ENCODE results near the gene KCP. TPM values are rescaled to one million over a fixed set of nuclear protein-coding genes. Genes with fewer than 3 reads are reported as not detected.

Gene KCP
- total and polyA plus RNA-seq, 3 experiments from 2014 or later, result 0.84 to 1.1 TPM; not detected in 1

DNA sequence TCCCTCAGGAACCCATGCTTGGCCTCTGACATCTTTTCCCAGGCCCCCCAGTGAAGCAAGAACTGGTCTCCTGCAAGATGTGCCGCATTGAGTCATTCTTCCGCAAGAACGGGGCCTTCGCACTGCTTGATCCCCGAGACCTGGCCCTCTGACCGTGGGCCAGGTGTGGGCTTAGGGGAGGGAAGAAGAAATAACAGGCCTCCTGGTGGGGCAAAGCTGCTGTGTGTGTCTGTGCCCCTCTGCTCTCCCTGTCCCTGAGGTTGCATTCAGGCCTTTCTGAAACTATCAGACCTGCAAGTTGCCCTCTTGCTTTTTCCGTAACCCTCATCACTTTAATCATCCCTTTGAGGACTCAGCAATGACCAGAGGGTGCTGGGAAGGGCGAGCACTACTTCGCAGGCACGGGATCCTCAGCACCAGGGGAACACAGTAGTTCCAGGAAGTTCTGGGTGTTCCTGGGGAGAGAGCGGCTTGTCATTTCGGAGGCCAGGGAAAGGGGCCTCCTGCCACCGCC is 41.8 kb downstream of the KCP start:
- Histone ChIP-seq H3K27ac (ENCODE audit: low read depth, low read length) (no peak overlapping the region), H3K27me3 (ENCODE audit: insufficient read depth, low read length, poor library complexity, severe bottlenecking) (no peaks in the 10 kb centered on the region), H3K9me3 (ENCODE audit: low read length) (no peaks in the 10 kb centered on the region), H3K36me3 (ENCODE audit: insufficient read depth, low read length) (peaks cover 11% of the 10 kb centered on the region), H3K4me1 (ENCODE audit: insufficient read depth, low read length) (peaks cover 12% of the 10 kb centered on the region), H3K4me3 (ENCODE audit: low read length) (no peak overlapping the region)
- peaks cover 3 to 18% (median 3%) of the 10 kb centered on the region in 3 donors for H3K36me3 Mint-ChIP-seq
- peaks cover 20 to 40% (median 32%) of the 10 kb centered on the region in 3 donors for H3K4me1 Mint-ChIP-seq
- no peak overlapping the region for H3K27ac Mint-ChIP-seq
- H3K4me3 Mint-ChIP-seq, result peak overlapping the region; percentile 54 to 89 (median 70)
- no peaks in the 10 kb centered on the region for H3K9me3 Mint-ChIP-seq
- POLR2A ChIA-PET, result no interaction called here
- no peak for DNase-seq
- H3K27me3 Mint-ChIP-seq, result no peaks in the 10 kb centered on the region
- CTCF ChIA-PET, result interaction anchor here (2.3 kb wide), 1 partner anchor 15 kb away, joined by 12 read pairs; no protein-coding TSS in a partner anchor

DNA sequence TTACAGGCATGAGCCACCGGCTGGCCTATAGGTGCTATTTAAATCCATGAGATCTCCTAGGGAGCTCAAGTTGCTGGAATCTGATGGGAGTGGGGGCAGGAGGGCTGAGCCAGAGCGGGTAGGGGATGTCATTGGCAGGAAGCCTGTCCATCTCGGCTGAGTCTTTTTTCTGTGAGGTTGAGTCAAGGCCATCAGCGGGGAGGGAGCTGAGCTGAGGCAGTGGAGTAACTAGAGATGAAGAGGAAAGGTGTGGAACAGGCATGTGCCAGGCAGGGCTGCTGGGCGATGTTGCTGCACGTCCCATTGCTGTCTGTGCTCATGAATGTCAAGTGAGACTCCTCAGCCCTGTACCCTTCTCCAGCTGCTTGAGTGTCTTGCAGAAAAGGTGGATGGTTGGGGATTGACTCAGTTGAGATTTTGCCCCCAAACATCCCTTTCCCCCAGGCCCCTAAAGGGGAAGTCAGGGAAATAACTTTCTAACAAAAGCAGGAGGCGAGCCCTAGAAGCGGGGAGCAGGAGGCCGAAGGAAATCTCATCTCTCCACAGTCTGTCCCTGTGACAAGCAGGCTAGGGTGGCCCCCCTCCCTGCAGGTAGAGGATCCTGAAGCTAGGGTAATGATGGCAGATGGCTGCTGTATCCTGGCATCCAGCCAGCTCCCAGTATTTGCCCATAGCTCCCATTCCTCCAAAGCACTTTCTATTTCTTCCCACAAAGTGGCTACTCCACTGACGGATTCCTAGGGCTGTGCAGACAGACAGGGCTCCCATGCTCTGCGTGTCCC is 42.5 kb downstream of the KCP start:
- no peaks in the 10 kb centered on the region for H3K9me3 ChIP-seq (ENCODE audit: low read length)
- CTCF ChIA-PET, result interaction anchor here (0.9 to 2.3 kb wide), 6 partner anchors 12 to 25 kb away, joined by 3 to 12 read pairs (median 3); no protein-coding TSS in a partner anchor
- no peaks in the 10 kb centered on the region for H3K27me3 Mint-ChIP-seq
- H3K4me1 Mint-ChIP-seq, result peaks cover 23 to 46% (median 35%) of the 10 kb centered on the region in 3 donors
- H3K4me3 ChIP-seq (ENCODE audit: low read length), result no peak overlapping the region
- no peak overlapping the region for H3K27ac ChIP-seq (ENCODE audit: low read depth, low read length)
- POLR2A ChIA-PET, result no interaction called here
- peaks cover 3 to 19% (median 3%) of the 10 kb centered on the region in 3 donors for H3K36me3 Mint-ChIP-seq
- peak overlapping the region; percentile 61 to 89 (median 70) for H3K4me3 Mint-ChIP-seq
- peaks cover 11% of the 10 kb centered on the region for H3K36me3 ChIP-seq (ENCODE audit: insufficient read depth, low read length)
- DNase-seq, result no peak
- H3K9me3 Mint-ChIP-seq, result no peaks in the 10 kb centered on the region
- no peaks in the 10 kb centered on the region for H3K27me3 ChIP-seq (ENCODE audit: insufficient read depth, low read length, poor library complexity, severe bottlenecking)
- peaks cover 18% of the 10 kb centered on the region for H3K4me1 ChIP-seq (ENCODE audit: insufficient read depth, low read length)
- no peak overlapping the region for H3K27ac Mint-ChIP-seq

- no peaks in the 10 kb centered on the region for H3K9me3 ChIP-seq (ENCODE audit: low read length)
- H3K4me3 ChIP-seq (ENCODE audit: low read length), result no peak overlapping the region
- POLR2A ChIA-PET, result no interaction called here
- peaks cover 18% of the 10 kb centered on the region for H3K4me1 ChIP-seq (ENCODE audit: insufficient read depth, low read length)
- Mint-ChIP-seq H3K36me3 (peaks cover 3 to 24% (median 3%) of the 10 kb centered on the region in 3 donors), H3K9me3 (no peaks in the 10 kb centered on the region), H3K4me1 (peaks cover 29 to 52% (median 42%) of the 10 kb centered on the region in 3 donors), H3K27ac (peak overlapping the region in 2 of 8 donors; percentile 7 to 35), H3K4me3 (peak overlapping the region in 5 of 7 donors; percentile 2 to 82 (median 25)), H3K27me3 (peaks cover 0 to 5% of the 10 kb centered on the region in 2 donors)
- H3K36me3 ChIP-seq (ENCODE audit: insufficient read depth, low read length), result peaks cover 11% of the 10 kb centered on the region
- H3K27ac ChIP-seq (ENCODE audit: low read depth, low read length), result no peak overlapping the region
- H3K27me3 ChIP-seq (ENCODE audit: insufficient read depth, low read length, poor library complexity, severe bottlenecking), result no peaks in the 10 kb centered on the region
- no peak for DNase-seq
- CTCF ChIA-PET, result interaction anchor here (0.9 to 1.5 kb wide), 4 partner anchors 16 to 25 kb away, joined by 3 to 5 read pairs (median 3); no protein-coding TSS in a partner anchor
These were observed 43.3 kb downstream of the KCP start for GRCh38 chr7:128867241-128867640.

DNA sequence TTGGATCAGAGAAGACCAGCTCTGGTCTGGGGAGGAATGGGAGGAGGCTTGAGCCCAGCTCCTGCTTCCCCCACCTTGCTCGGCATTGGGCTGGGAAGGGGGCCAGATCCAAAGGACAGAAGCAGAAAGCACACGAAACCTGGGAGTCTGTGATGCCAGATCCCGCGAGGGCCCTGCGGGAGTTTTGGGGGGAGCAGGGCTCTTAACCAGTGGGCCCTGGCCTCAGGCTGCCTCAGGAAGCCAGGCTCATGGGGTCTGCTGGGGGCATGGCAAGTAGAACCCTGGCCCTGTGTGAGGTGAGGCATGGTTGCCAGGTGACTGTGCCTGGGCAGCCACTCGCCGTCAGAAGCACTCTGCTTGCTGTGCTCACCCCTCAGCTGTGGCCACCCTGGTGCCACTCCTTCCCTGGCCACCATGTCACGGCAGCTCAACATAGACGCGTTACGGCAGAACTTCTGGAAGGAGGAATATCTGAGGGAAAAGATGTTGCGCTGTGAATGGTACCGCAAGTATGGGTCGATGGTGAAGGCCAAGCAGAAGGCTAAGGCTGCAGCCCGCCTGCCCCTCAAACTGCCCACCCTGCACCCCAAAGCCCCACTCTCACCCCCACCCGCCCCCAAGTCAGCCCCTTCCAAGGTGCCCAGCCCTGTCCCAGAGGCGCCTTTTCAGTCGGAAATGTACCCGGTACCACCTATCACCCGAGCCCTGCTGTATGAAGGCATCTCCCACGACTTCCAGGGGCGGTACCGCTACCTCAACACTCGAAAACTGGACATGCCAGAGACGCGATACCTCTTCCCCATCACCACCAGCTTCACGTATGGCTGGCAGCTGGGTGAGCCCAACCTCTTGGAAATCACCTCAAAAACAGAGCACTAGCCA is 44.3 kb downstream of the KCP start:
- CTCF ChIA-PET, result interaction anchor here (1.3 to 1.5 kb wide), 2 partner anchors 18 to 22 kb away, joined by 3 to 5 read pairs; no protein-coding TSS in a partner anchor
- H3K4me3 Mint-ChIP-seq, result peak overlapping the region in 3 of 7 donors; percentile 21 to 82 (median 75)
- H3K27me3 ChIP-seq (ENCODE audit: insufficient read depth, low read length, poor library complexity, severe bottlenecking), result no peaks in the 10 kb centered on the region
- peak overlapping the region in 1 of 8 donors; percentile 66 for H3K27ac Mint-ChIP-seq
- POLR2A ChIA-PET, result interaction anchor here (0.5 kb wide), 1 partner anchor 166 kb away, joined by 4 read pairs; no protein-coding TSS in a partner anchor
- no peak for DNase-seq
- no peak overlapping the region for H3K4me3 ChIP-seq (ENCODE audit: low read length)
- peaks cover 18% of the 10 kb centered on the region for H3K4me1 ChIP-seq (ENCODE audit: insufficient read depth, low read length)
- peaks cover 11% of the 10 kb centered on the region for H3K36me3 ChIP-seq (ENCODE audit: insufficient read depth, low read length)
- H3K9me3 ChIP-seq (ENCODE audit: low read length), result no peaks in the 10 kb centered on the region
- H3K9me3 Mint-ChIP-seq, result peaks cover 0 to 2% (median 0%) of the 10 kb centered on the region in 5 donors
- no peak overlapping the region for H3K27ac ChIP-seq (ENCODE audit: low read depth, low read length)
- peaks cover 0 to 5% of the 10 kb centered on the region in 2 donors for H3K27me3 Mint-ChIP-seq
- H3K4me1 Mint-ChIP-seq, result peaks cover 32 to 55% (median 46%) of the 10 kb centered on the region in 3 donors
- peaks cover 3 to 24% (median 3%) of the 10 kb centered on the region in 3 donors for H3K36me3 Mint-ChIP-seq

- Histone ChIP-seq H3K36me3 (ENCODE audit: insufficient read depth, low read length) (peaks cover 11% of the 10 kb centered on the region), H3K4me1 (ENCODE audit: insufficient read depth, low read length) (peaks cover 18% of the 10 kb centered on the region), H3K27me3 (ENCODE audit: insufficient read depth, low read length, poor library complexity, severe bottlenecking) (no peaks in the 10 kb centered on the region), H3K4me3 (ENCODE audit: low read length) (no peak overlapping the region), H3K27ac (ENCODE audit: low read depth, low read length) (no peak overlapping the region), H3K9me3 (ENCODE audit: low read length) (no peaks in the 10 kb centered on the region)
- peaks cover 30 to 52% (median 44%) of the 10 kb centered on the region in 3 donors for H3K4me1 Mint-ChIP-seq
- H3K9me3 Mint-ChIP-seq, result peaks cover 0 to 2% (median 0%) of the 10 kb centered on the region in 5 donors
- peak overlapping the region in 4 of 8 donors; percentile 43 to 66 (median 49) for H3K27ac Mint-ChIP-seq
- H3K27me3 Mint-ChIP-seq, result peaks cover 0 to 5% of the 10 kb centered on the region in 2 donors
- POLR2A ChIA-PET, result no interaction called here
- no peak for DNase-seq
- CTCF ChIA-PET, result no interaction called here
- H3K36me3 Mint-ChIP-seq, result peaks cover 3 to 24% (median 3%) of the 10 kb centered on the region in 3 donors
- peak overlapping the region in 2 of 7 donors; percentile 32 to 77 for H3K4me3 Mint-ChIP-seq
These were observed 45.2 kb downstream of the KCP start for GRCh38 chr7:128865303-128865702.

- POLR2A ChIA-PET, result interaction anchor here (0.5 to 1.2 kb wide), 4 partner anchors 18 to 125 kb away, joined by 3 to 4 read pairs (median 4); no protein-coding TSS in a partner anchor
- H3K4me3 Mint-ChIP-seq, result peak overlapping the region; percentile 93 to 100 (median 96)
These were observed 47.0 kb downstream of the KCP start for GRCh38 chr7:128863433-128863989.

More at GRCh38 chr7:128863433-128863989, 47.0 kb downstream of the KCP start:
- peak overlapping the region; percentile 98 for H3K4me3 ChIP-seq (ENCODE audit: low read length)
- H3K27me3 ChIP-seq (ENCODE audit: insufficient read depth, low read length, poor library complexity, severe bottlenecking), result no peaks in the 10 kb centered on the region
- Mint-ChIP-seq H3K9me3 (peaks cover 0 to 2% (median 0%) of the 10 kb centered on the region in 5 donors), H3K27me3 (peaks cover 0 to 5% of the 10 kb centered on the region in 2 donors), H3K36me3 (peaks cover 3 to 24% (median 3%) of the 10 kb centered on the region in 3 donors), H3K27ac (peak overlapping the region; percentile 84 to 100 (median 96)), H3K4me1 (peaks cover 29 to 44% (median 41%) of the 10 kb centered on the region in 3 donors)
- CTCF ChIA-PET, result interaction anchor here (1.4 to 5.6 kb wide), 2 partner anchors 16 to 21 kb away, joined by 4 to 47 read pairs; no protein-coding TSS in a partner anchor
- H3K9me3 ChIP-seq (ENCODE audit: low read length), result no peaks in the 10 kb centered on the region
- peaks cover 11% of the 10 kb centered on the region for H3K36me3 ChIP-seq (ENCODE audit: insufficient read depth, low read length)
- peaks cover 14% of the 10 kb centered on the region for H3K4me1 ChIP-seq (ENCODE audit: insufficient read depth, low read length)
- peak overlapping the region; percentile 88 for H3K27ac ChIP-seq (ENCODE audit: low read depth, low read length)
- DNase-seq, result peak in 3 of 5 donors; percentile 20 to 32 (median 25)

Data from CD8-positive, alpha-beta memory T cell (primary cell).